K562 (cell line): Measurements from ENCODE around the gene FBXO4. TPM values are rescaled to one million over a fixed set of nuclear protein-coding genes. Genes with fewer than 3 reads are reported as not detected.
A peak's percentile ranks its signal among the peaks of the same experiment; 100 is the strongest.

Source experiments
- AFF1 ChIP-seq, 2 experiments: fragments of 450-650 bp; IDR thresholded peaks; 2 replicates each; pipeline ENCODE4 v1.6.1; 2018; ENCODE audit warnings: mild to moderate bottlenecking in 2 of 2, low read depth in 1 of 2; ENCODE audit not compliant: partially characterized antibody in 2 of 2
- ARID1B ChIP-seq: fragments of 450-650 bp; IDR thresholded peaks from 2 replicates; pipeline ENCODE4 v1.6.1; 2016; ENCODE audit warnings: antibody characterized with exemption, mild to moderate bottlenecking, inconsistent platforms
- CBFA2T3 ChIP-seq: fragments of 450-650 bp; IDR thresholded peaks from 2 replicates; pipeline ENCODE4 v1.6.1; 2017
- CEBPG ChIP-seq, 3 experiments: fragments of 200-800 bp in 1 of 3; sonication (Bioruptor generic) in 1 of 3; sonication (generic) in 1 of 3; formaldehyde crosslinking in 1 of 3; IDR thresholded peaks in 2 of 3; conservative IDR thresholded peaks in 1 of 3; 2 replicates each; pipeline versions ENCODE4 v1.6.1 to v1.8.0; 2016 to 2022; ENCODE audit warnings: missing compliant biosample characterization in 2 of 3, missing genetic modification characterization in 2 of 3, mild to moderate bottlenecking in 1 of 3, missing genetic modification reagents in 1 of 3
- EZH2 ChIP-seq: IDR thresholded peaks from 2 replicates; pipeline ENCODE4 v1.6.1; 2012; ENCODE audit warnings: low read depth, mild to moderate bottlenecking, inconsistent platforms, low read length, borderline replicate concordance
- GATAD2B ChIP-seq: fragments of 450-650 bp; IDR thresholded peaks from 2 replicates; pipeline ENCODE4 v1.6.1; 2017; ENCODE audit warnings: mild to moderate bottlenecking, borderline replicate concordance
- HCFC1 ChIP-seq: IDR thresholded peaks from 2 replicates; pipeline ENCODE4 v1.6.1; 2012; ENCODE audit warnings: low read depth, low read length, improper control_type of control experiment
- NONO ChIP-seq, 2 experiments: fragments of 200-400 bp in 1 of 2; fragments of 450-650 bp in 1 of 2; formaldehyde crosslinking in 1 of 2; IDR thresholded peaks; 2 replicates each; pipeline ENCODE4 v1.6.1; 2017; ENCODE audit warnings: low read depth in 2 of 2, mild to moderate bottlenecking in 2 of 2, moderate library complexity in 2 of 2, low read length in 1 of 2
- ZBTB7A ChIP-seq: IDR thresholded peaks from 2 replicates; pipeline ENCODE4 v1.6.1; 2011; ENCODE audit warnings: low read depth, mild to moderate bottlenecking, low read length, moderate library complexity, borderline replicate concordance; ENCODE audit not compliant: control insufficient read depth
- ZNF175 ChIP-seq: fragments of 200-800 bp; sonication (Bioruptor generic); IDR thresholded peaks from 2 replicates; pipeline ENCODE4 v1.6.1; 2016; ENCODE audit warnings: low read depth, mild to moderate bottlenecking, missing genetic modification characterization, missing compliant biosample characterization
- ZSCAN32 ChIP-seq: fragments of 450-650 bp; formaldehyde crosslinking; IDR thresholded peaks from 2 replicates; pipeline ENCODE4 v1.4.0; 2020; ENCODE audit warnings: mild to moderate bottlenecking, moderate library complexity
- polyA plus RNA-seq, 8 experiments: library from polyadenylated mRNA; depleted of rRNA in 4 of 8; stranded (reverse) in 5 of 8; unstranded in 3 of 8; fragments of >200 nt; fragmentation: Nextera tagmentation in 2 of 8; fragmentation: Illumina TruSeq in 1 of 8; extraction: Ambion mirVana in 2 of 8; extraction: Trizol in 1 of 8; gene quantifications; 2 replicates each; pipeline versions ENCODE4 v1.2.1 to v1.2.3, GENCODE V29; 2011 to 2014; ENCODE audit warnings: inconsistent platforms in 1 of 8, missing spikeins in 1 of 8
- total RNA-seq, 7 experiments: library from RNA; depleted of rRNA in 6 of 7; stranded (reverse); fragments of >200 nt in 6 of 7; fragmentation: Illumina TruSeq in 2 of 7; extraction: Trizol in 2 of 7; gene quantifications; 2 replicates each; pipeline versions ENCODE4 v1.2.1 to v1.2.3, GENCODE V29; 2011 to 2021; ENCODE audit warnings: low replicate concordance in 1 of 7

FBXO4 gene
- total and polyA plus RNA-seq, 9 of the 15 experiments (the other 6 are each of a cell fraction or from before 2014, with no cell fraction given), result 5.9 to 33.4 (median 19.6) TPM

GRCh38 chr5:41973887-41974286 lies 48.8 kb downstream of the FBXO4 start (continued):
- no peak for TF ChIP-seq ZSCAN32 (CRISPR knock-in tag)
- TF ChIP-seq ZNF175 (CRISPR knock-in tag), result no peak
- TF ChIP-seq ARID1B, result peak; percentile 25; the same call in 1 of the 2 replicates
- no peak for TF ChIP-seq CEBPG (CRISPR knock-in tag; IDR thresholded peaks at IDR 0.05)
- peak in 1 of 2 experiments; percentile 57; a peak in 1 of 4 replicates for TF ChIP-seq CEBPG (tag; conservative IDR thresholded peaks at IDR 0.05 in 1 of 2, IDR thresholded peaks at IDR 0.05 in 1 of 2)
- no peak for TF ChIP-seq EZH2
- no peak for TF ChIP-seq CBFA2T3
- no peak for TF ChIP-seq AFF1 (IDR thresholded peaks at IDR 0.05; ENCODE audit: low read depth in 1 of 2, partially characterized antibody in 2 of 2)
- TF ChIP-seq ZBTB7A, result no peak
- no peak for TF ChIP-seq GATAD2B
- TF ChIP-seq HCFC1, result no peak
- TF ChIP-seq NONO (IDR thresholded peaks at IDR 0.05; ENCODE audit: low read depth in 2 of 2, low read length in 1 of 2), result no peak
